Endothelial cell of umbilical vein (primary cell): ENCODE measurements around the gene CD72. TPM values are rescaled to one million over a fixed set of nuclear protein-coding genes. Genes with fewer than 3 reads are reported as not detected.

Experiments
- BruUV-seq: library from RNA; stranded (reverse); fragments of 400-500 nt; replicated peaks from 2 replicates; lab custom pipeline; 2021; lab: Mats Ljungman, UMichigan
- CTCF ChIA-PET: fragments of 300-600, 350-600 bp; sonication (Branson Sonifier 250); formaldehyde crosslinking; loops from one replicate; lab custom pipeline; 2021; ENCODE audit warnings: antibody characterized with exemption, inconsistent platforms; lab: Charles Lee
- POLR2A ChIA-PET: fragments of 300-600, 350-600 bp; sonication (Branson Sonifier 250); formaldehyde crosslinking; loops from one replicate; lab custom pipeline; 2021; ENCODE audit warnings: antibody characterized with exemption, inconsistent platforms; lab: Charles Lee
- DNase-seq: peaks from one replicate; pipeline ENCODE4 v3.0.0-alpha.2; 2011; ENCODE audit warnings: low read depth, low spot score
- FAIRE-seq: peaks from 2 replicates; lab custom pipeline; 2011; peaks lifted over from hg19 to GRCh38; lab: Jason Lieb, UNC
- H2AFZ ChIP-seq: 2 replicates; pipeline ENCODE4 v1.6.0; 2012; ENCODE audit warnings: low read depth, low read length, control low read depth, inconsistent platforms
- H3K27ac ChIP-seq: 2 replicates; pipeline ENCODE4 v1.5.1; 2011; ENCODE audit warnings: low read depth, mild to moderate bottlenecking, control low read depth, low read length, moderate library complexity; ENCODE audit not compliant: insufficient read depth
- H3K27me3 ChIP-seq, 2 experiments: 2 replicates each; pipeline versions ENCODE4 v1.6.0 to v1.6.1; 2011; ENCODE audit warnings: low read length in 2 of 2, mixed read lengths in 1 of 2; ENCODE audit not compliant: control insufficient read depth in 2 of 2, insufficient read depth in 2 of 2
- H3K36me3 ChIP-seq, 2 experiments: 2 replicates in 1 of 2; 3 replicates in 1 of 2; pipeline ENCODE4 v1.5.1; 2011; ENCODE audit warnings: low read length in 2 of 2, mild to moderate bottlenecking in 1 of 2, moderate library complexity in 1 of 2; ENCODE audit not compliant: control insufficient read depth in 2 of 2, insufficient read depth in 2 of 2; ENCODE audit errors: extremely low read depth in 1 of 2
- H3K4me1 ChIP-seq: 3 replicates; pipeline ENCODE4 v1.5.1; 2011; ENCODE audit warnings: mild to moderate bottlenecking, low read length; ENCODE audit not compliant: control insufficient read depth, insufficient read depth; ENCODE audit errors: extremely low read depth
- H3K4me2 ChIP-seq: 2 replicates; pipeline ENCODE4 v1.6.1; 2011; ENCODE audit warnings: low read length, control low read depth, mixed read lengths; ENCODE audit not compliant: insufficient read depth
- H3K4me3 ChIP-seq, 3 experiments: fragments of 200-600 bp in 1 of 3; sonication (generic), shearing (Covaris generic) in 1 of 3; replicated peaks in 1 of 3; 2 replicates each; pipeline ENCODE4 v1.5.1; 2011 to 2016; ENCODE audit warnings: control low read depth in 3 of 3, low read length in 3 of 3, mild to moderate bottlenecking in 2 of 3, inconsistent platforms in 1 of 3, low read depth in 1 of 3, moderate library complexity in 1 of 3; ENCODE audit not compliant: insufficient read depth in 1 of 3
- H3K79me2 ChIP-seq: 2 replicates; pipeline ENCODE4 v1.6.0; 2012; ENCODE audit warnings: low read length, inconsistent platforms; ENCODE audit not compliant: control insufficient read depth, insufficient read depth
- H3K9ac ChIP-seq: replicated peaks from 2 replicates; pipeline ENCODE3; 2011; ENCODE audit warnings: low read length, control low read depth; ENCODE audit not compliant: insufficient read depth; ENCODE audit errors: extremely low read depth
- H3K9me1 ChIP-seq: replicated peaks from 3 replicates; pipeline ENCODE4 v1.6.0; 2011; ENCODE audit warnings: mild to moderate bottlenecking, low read length; ENCODE audit not compliant: control insufficient read depth, insufficient read depth; ENCODE audit errors: extremely low read depth
- H3K9me3 ChIP-seq: replicated peaks from 2 replicates; pipeline ENCODE4 v1.5.1; 2012; ENCODE audit warnings: low read length, inconsistent platforms; ENCODE audit not compliant: control insufficient read depth, insufficient read depth
- H4K20me1 ChIP-seq: replicated peaks from 2 replicates; pipeline ENCODE3; 2011; ENCODE audit warnings: mild to moderate bottlenecking, low read length; ENCODE audit not compliant: control insufficient read depth, insufficient read depth; ENCODE audit errors: extremely low read depth
- EZH2 ChIP-seq: IDR thresholded peaks from 2 replicates; pipeline ENCODE4 v1.6.1; 2012; ENCODE audit warnings: borderline replicate concordance, low read depth, mild to moderate bottlenecking, moderate library complexity, low read length, inconsistent platforms; ENCODE audit not compliant: severe bottlenecking
- FOS ChIP-seq: IDR thresholded peaks from 2 replicates; pipeline ENCODE4 v1.6.1; 2011; ENCODE audit warnings: mild to moderate bottlenecking, low read length, moderate library complexity, borderline replicate concordance; ENCODE audit not compliant: insufficient read depth
- GATA2 ChIP-seq: IDR thresholded peaks from 2 replicates; pipeline ENCODE4 v1.7.0; 2011; ENCODE audit warnings: low read depth, mild to moderate bottlenecking, moderate library complexity, mixed read lengths, low read length; ENCODE audit not compliant: insufficient read length, insufficient read depth
- JUN ChIP-seq: IDR thresholded peaks from 2 replicates; pipeline ENCODE4 v1.6.1; 2011; ENCODE audit warnings: borderline replicate concordance, low read depth; ENCODE audit not compliant: insufficient read length, insufficient read depth
- MYC ChIP-seq: IDR thresholded peaks from one replicate; pipeline ENCODE4 v1.6.1; 2011; ENCODE audit warnings: mild to moderate bottlenecking, low read depth, low read length
- POLR2AphosphoS5 ChIP-seq: IDR thresholded peaks from 2 replicates; pipeline ENCODE4 v1.6.1; 2012; ENCODE audit warnings: low read depth, mild to moderate bottlenecking, control low read depth, low read length, moderate library complexity; ENCODE audit not compliant: insufficient read depth
- dilution Hi-C: fragments of 300-500 bp; cut with MboI; formaldehyde crosslinking; loops from one replicate; pipeline ENCODE4 v1.15.0; 2019; ENCODE audit warnings: low sequenced_read_pairs; ENCODE audit not compliant: extremely low pct_ligation_motif_present
- intact Hi-C: fragments of 100-400 bp; cut with micrococcal nuclease; formaldehyde crosslinking; loops from one replicate; pipeline ENCODE4 v1.10.0; 2022
- polyA plus RNA-seq, 4 experiments: library from polyadenylated mRNA; depleted of rRNA in 3 of 4; stranded (reverse) in 3 of 4; unstranded in 1 of 4; fragments of >200 nt; gene quantifications; 2 replicates each; pipeline versions ENCODE4 v1.2.1 to v1.2.3, GENCODE V29; 2011 to 2012; ENCODE audit warnings: missing spikeins in 1 of 4
- total RNA-seq: library from RNA; stranded (reverse); gene quantifications from 2 replicates; pipeline ENCODE4 v1.2.3, GENCODE V29; 2021
- TF ChIP-seq, protein P1 (sequence below), 2 donors: IDR thresholded peaks; 1 replicate in 1 of 2; 2 replicates in 1 of 2; pipeline ENCODE4 v1.5.1; 2011; ENCODE audit warnings: low read length in 2 of 2, mild to moderate bottlenecking in 2 of 2, moderate library complexity in 2 of 2, control low read depth in 1 of 2, inconsistent platforms in 1 of 2, low read depth in 1 of 2; ENCODE audit not compliant: insufficient read depth in 1 of 2; ENCODE audit errors: extremely low read depth in 1 of 2
- TF ChIP-seq, protein P2 (sequence below): IDR thresholded peaks from 2 replicates; pipeline ENCODE4 v1.6.1; 2011; ENCODE audit not compliant: insufficient read depth, insufficient read length

CD72 gene
- total and polyA plus RNA-seq, 2 donors (not counting 3 experiments of a cell fraction or from before 2014, with no cell fraction given), result 0.39 TPM; not detected in 1

- H3K27me3 ChIP-seq, result peaks cover 0 to 5% of the 10 kb centered on the region in 2 experiments
- FAIRE-seq (no peak), DNase-seq (no peak)
- intact Hi-C loops (no loop called here), dilution Hi-C loops (no loop called here)
- H3K4me1 ChIP-seq, result no peaks in the 10 kb centered on the region
- no peaks in the 10 kb centered on the region for H3K36me3 ChIP-seq
- CTCF ChIA-PET, result interaction anchor here (0.6 to 4.4 kb wide), 9 partner anchors 9 to 76 kb away, joined by 3 to 36 read pairs (median 4); partner anchors contain the start of gene CD72
- H2AFZ ChIP-seq, result no peak overlapping the region
- H3K9me1 ChIP-seq, result no peaks in the 10 kb centered on the region
- no peaks in the 10 kb centered on the region for H3K9me3 ChIP-seq
- no peaks in the 10 kb centered on the region for H4K20me1 ChIP-seq
- H3K4me3 ChIP-seq, result no peak overlapping the region
- POLR2A ChIA-PET, result no interaction called here
- H3K4me2 ChIP-seq, result no peak overlapping the region
- no TSS peak for BruUV-seq
- no peaks in the 10 kb centered on the region for H3K79me2 ChIP-seq
- TF ChIP-seq, protein P1, sequence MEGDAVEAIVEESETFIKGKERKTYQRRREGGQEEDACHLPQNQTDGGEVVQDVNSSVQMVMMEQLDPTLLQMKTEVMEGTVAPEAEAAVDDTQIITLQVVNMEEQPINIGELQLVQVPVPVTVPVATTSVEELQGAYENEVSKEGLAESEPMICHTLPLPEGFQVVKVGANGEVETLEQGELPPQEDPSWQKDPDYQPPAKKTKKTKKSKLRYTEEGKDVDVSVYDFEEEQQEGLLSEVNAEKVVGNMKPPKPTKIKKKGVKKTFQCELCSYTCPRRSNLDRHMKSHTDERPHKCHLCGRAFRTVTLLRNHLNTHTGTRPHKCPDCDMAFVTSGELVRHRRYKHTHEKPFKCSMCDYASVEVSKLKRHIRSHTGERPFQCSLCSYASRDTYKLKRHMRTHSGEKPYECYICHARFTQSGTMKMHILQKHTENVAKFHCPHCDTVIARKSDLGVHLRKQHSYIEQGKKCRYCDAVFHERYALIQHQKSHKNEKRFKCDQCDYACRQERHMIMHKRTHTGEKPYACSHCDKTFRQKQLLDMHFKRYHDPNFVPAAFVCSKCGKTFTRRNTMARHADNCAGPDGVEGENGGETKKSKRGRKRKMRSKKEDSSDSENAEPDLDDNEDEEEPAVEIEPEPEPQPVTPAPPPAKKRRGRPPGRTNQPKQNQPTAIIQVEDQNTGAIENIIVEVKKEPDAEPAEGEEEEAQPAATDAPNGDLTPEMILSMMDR (IDR thresholded peaks at IDR 0.05; ENCODE audit: extremely low read depth in 1 of 2, insufficient read depth in 1 of 2, low read depth in 1 of 2, low read length in 2 of 2), result no peak
- TF ChIP-seq GATA2, result no peak
- no peak for TF ChIP-seq FOS
- TF ChIP-seq EZH2, result no peak
- no peak for TF ChIP-seq JUN
- no peak for TF ChIP-seq POLR2AphosphoS5
- TF ChIP-seq, protein P2, sequence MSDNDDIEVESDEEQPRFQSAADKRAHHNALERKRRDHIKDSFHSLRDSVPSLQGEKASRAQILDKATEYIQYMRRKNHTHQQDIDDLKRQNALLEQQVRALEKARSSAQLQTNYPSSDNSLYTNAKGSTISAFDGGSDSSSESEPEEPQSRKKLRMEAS, result no peak
- TF ChIP-seq MYC, result no peak
- H3K27ac ChIP-seq, result no peak overlapping the region
- no peak overlapping the region for H3K9ac ChIP-seq
Measured at GRCh38 chr9:35628389-35628991, 10.3 kb upstream of the CD72 start.
